ENCODE data around the gene RECQL5. TPM values are rescaled to one million over a fixed set of nuclear protein-coding genes. Genes with fewer than 3 reads are reported as not detected.

RECQL5 gene
- polyA plus RNA-seq, 1 of the 3 experiments (the other 2 are of a cell fraction), result 25.3 TPM

GRCh38 chr17:75604034-75604695 is 62.8 kb downstream of the RECQL5 start:
- Histone ChIP-seq H4K20me1 (ENCODE audit: insufficient read depth) (no peaks in the 10 kb centered on the region), H3K9me2 (no peaks in the 10 kb centered on the region), H3K27me3 (ENCODE audit: insufficient read depth) (no peaks in the 10 kb centered on the region), H2AFZ (ENCODE audit: low read depth) (no peak overlapping the region), H3K9ac (no peak overlapping the region), H3K9me3 (no peaks in the 10 kb centered on the region), H3F3A (replicated peaks; ENCODE audit: insufficient read depth) (no peaks in the 10 kb centered on the region), H3K4me1 (ENCODE audit: control insufficient read depth in 1 of 2, insufficient read depth in 2 of 2, low read depth in 1 of 2, low read length in 1 of 2) (no peaks in the 10 kb centered on the region), H3K79me2 (ENCODE audit: insufficient read depth) (no peaks in the 10 kb centered on the region), H3K27ac (ENCODE audit: low read depth in 2 of 2, low read length in 1 of 2) (no peak overlapping the region), H3K4me3 (ENCODE audit: low read depth in 2 of 2, low read length in 1 of 2) (no peak overlapping the region), H3K4me2 (no peak overlapping the region), H3K36me3 (replicated peaks in 1 of 2; ENCODE audit: control insufficient read depth in 1 of 2, insufficient read depth in 2 of 2, low read length in 1 of 2) (no peaks in the 10 kb centered on the region)
- no peak for DNase-seq
- 73% methylated on average over 10 of the region's 12 CpGs for WGBS (ENCODE audit: low lambda C conversion rate)
- no peak for TF ChIP-seq FOSL2 (IDR thresholded peaks at IDR 0.05; ENCODE audit: borderline replicate concordance, low read depth)
- TF ChIP-seq ZBTB33 (IDR thresholded peaks at IDR 0.05; ENCODE audit: borderline replicate concordance, low read depth), result no peak
- TF ChIP-seq FOXJ3 (CRISPR knock-in tag; IDR thresholded peaks at IDR 0.05), result no peak
- TF ChIP-seq TAF1 (IDR thresholded peaks at IDR 0.05; ENCODE audit: borderline replicate concordance, low read depth, low read length), result no peak
- TF ChIP-seq GABPA (IDR thresholded peaks at IDR 0.05; ENCODE audit: low read depth), result no peak
- TF ChIP-seq, protein P1, sequence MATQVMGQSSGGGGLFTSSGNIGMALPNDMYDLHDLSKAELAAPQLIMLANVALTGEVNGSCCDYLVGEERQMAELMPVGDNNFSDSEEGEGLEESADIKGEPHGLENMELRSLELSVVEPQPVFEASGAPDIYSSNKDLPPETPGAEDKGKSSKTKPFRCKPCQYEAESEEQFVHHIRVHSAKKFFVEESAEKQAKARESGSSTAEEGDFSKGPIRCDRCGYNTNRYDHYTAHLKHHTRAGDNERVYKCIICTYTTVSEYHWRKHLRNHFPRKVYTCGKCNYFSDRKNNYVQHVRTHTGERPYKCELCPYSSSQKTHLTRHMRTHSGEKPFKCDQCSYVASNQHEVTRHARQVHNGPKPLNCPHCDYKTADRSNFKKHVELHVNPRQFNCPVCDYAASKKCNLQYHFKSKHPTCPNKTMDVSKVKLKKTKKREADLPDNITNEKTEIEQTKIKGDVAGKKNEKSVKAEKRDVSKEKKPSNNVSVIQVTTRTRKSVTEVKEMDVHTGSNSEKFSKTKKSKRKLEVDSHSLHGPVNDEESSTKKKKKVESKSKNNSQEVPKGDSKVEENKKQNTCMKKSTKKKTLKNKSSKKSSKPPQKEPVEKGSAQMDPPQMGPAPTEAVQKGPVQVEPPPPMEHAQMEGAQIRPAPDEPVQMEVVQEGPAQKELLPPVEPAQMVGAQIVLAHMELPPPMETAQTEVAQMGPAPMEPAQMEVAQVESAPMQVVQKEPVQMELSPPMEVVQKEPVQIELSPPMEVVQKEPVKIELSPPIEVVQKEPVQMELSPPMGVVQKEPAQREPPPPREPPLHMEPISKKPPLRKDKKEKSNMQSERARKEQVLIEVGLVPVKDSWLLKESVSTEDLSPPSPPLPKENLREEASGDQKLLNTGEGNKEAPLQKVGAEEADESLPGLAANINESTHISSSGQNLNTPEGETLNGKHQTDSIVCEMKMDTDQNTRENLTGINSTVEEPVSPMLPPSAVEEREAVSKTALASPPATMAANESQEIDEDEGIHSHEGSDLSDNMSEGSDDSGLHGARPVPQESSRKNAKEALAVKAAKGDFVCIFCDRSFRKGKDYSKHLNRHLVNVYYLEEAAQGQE (IDR thresholded peaks at IDR 0.05; ENCODE audit: low read depth, low read length), result no peak
- no peak for TF ChIP-seq SIN3A (IDR thresholded peaks at IDR 0.05; ENCODE audit: borderline replicate concordance, low read depth, low read length)
- no peak for TF ChIP-seq MEF2A (IDR thresholded peaks at IDR 0.05; ENCODE audit: borderline replicate concordance, low read depth)
- no peak for TF ChIP-seq GATA2 (CRISPR knock-in tag; IDR thresholded peaks at IDR 0.05)
- TF ChIP-seq, protein P2, sequence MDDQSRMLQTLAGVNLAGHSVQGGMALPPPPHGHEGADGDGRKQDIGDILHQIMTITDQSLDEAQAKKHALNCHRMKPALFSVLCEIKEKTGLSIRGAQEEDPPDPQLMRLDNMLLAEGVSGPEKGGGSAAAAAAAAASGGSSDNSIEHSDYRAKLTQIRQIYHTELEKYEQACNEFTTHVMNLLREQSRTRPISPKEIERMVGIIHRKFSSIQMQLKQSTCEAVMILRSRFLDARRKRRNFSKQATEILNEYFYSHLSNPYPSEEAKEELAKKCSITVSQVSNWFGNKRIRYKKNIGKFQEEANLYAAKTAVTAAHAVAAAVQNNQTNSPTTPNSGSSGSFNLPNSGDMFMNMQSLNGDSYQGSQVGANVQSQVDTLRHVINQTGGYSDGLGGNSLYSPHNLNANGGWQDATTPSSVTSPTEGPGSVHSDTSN (IDR thresholded peaks at IDR 0.05), result no peak
- no peak for TF ChIP-seq TEAD4 (IDR thresholded peaks at IDR 0.05; ENCODE audit: borderline replicate concordance, insufficient read depth)
- ChIA-PET CTCF (interaction anchor here (0.9 to 8.9 kb wide), 6 partner anchors 9 to 144 kb away, joined by 3 to 103 read pairs (median 38); partner anchors contain the start of gene SMIM5), POLR2A (interaction anchor here (0.9 kb wide), 1 partner anchor 26 kb away, joined by 3 read pairs; no protein-coding TSS in a partner anchor)
